Stimulated activated CD8-positive, alpha-beta memory T cell treated with anti-CD3 and anti-CD28 coated beads, Interleukin-15, amount 100 ng/mL, for 4 hours (primary cell): Measurements from ENCODE around the gene PDE12.

Experiments
- DNase-seq, 2 donors: peaks; one replicate each; pipeline ENCODE4 v3.0.0-alpha.2; 2020; ENCODE audit warnings: low read depth in 2 of 2

Gene PDE12

GRCh38 chr3:57555738-57556458, at the start of gene PDE12:
TSS of gene PDE12 (plus strand) at chr3:57556274. CDS start at chr3:57556380, 106 bp downstream.
- DNase-seq = peak; percentile 70

GRCh38 chr3:57512166-57512565, 43.9 kb upstream of the PDE12 start:
- DNase-seq = no peak

- DNase-seq = no peak
Observed at GRCh38 chr3:57518276-57518915, 37.7 kb upstream of the PDE12 start.

GRCh38 chr3:57530071-57530608, 25.9 kb upstream of the PDE12 start:
- DNase-seq = no peak

GRCh38 chr3:57538465-57538864, 17.6 kb upstream of the PDE12 start:
- no peak for DNase-seq

DNA sequence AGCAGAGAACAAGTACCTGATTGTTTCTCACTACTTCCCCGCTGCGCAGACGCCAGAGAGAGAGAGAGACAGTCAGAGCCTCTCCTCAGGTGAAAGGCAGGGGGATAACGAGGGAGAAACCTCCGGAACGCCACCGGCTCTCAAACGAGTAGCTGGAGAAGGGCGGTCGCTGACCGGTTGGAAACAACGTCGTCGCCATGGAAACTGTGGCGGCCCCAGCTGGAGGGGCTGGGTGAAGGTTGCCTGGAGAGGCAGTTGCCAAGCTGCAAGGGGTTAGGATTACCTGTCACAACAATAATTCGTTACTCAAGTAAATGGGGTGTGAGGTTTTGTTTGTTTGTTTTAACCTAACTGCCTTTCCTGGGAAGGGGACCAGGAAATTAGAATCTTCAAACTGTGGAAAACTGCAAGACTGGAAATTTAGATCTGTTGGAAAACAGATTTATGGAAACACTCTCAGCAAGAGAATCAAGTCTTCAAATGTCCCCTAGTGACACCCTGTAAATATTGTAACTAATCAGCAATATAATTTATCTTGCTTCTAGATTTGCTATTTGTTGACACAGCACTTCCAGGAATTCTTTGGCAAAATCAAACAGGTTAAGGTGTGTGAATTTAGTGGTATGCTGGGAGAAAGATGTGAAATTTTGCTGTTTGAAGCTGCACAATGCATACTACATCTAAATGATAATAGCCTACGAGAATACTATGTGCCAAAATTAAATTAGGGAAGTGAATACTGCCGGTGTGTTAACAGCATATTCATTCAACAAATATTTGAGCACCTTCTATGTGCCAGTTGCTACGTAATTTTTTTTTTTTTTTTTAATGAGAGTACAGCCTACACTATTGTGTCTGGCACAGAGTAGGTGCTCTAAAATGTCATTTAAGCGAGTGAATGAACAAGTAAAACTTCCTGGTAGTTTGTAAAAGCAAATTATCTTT, 11.6 kb upstream of the PDE12 start, which contains the start of gene DNAH12:
DNAH12 (minus strand) TSS at position 164 of the 945 bp plus-strand sequence. CDS start 1,474 bp downstream, outside the sequence.
- DNase-seq = no peak

GRCh38 chr3:57545636-57546268, 10.3 kb upstream of the PDE12 start:
- DNase-seq = no peak

- DNase-seq = no peak
Observed at GRCh38 chr3:57546616-57547015, 9.5 kb upstream of the PDE12 start.

DNA sequence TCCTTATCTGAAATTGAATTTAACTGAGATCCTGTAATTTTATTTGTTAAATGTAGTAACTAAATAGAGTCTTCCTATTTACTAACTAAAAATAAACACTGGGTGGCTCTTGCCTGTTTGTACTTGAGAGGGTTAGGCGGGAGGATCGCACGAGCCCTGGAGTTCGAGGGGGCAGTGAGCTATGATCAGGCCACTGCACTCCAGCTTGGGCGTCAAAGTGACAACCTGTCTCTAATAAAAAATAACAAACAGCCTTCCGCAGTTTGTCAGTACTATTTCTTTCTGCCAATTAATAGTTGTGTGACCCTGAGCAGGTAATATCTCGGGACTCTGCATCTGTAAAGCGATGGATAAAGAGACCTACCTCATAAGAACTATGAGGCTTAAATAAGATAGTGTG, 768 bp upstream of the PDE12 start:
- DNase-seq = no peak

GRCh38 chr3:57556459-57557084, 498 bp downstream of the PDE12 start:
- peak in 1 of 2 donors; percentile 2 for DNase-seq

GRCh38 chr3:57557085-57557537, 1.0 kb downstream of the PDE12 start:
- no peak for DNase-seq

DNA sequence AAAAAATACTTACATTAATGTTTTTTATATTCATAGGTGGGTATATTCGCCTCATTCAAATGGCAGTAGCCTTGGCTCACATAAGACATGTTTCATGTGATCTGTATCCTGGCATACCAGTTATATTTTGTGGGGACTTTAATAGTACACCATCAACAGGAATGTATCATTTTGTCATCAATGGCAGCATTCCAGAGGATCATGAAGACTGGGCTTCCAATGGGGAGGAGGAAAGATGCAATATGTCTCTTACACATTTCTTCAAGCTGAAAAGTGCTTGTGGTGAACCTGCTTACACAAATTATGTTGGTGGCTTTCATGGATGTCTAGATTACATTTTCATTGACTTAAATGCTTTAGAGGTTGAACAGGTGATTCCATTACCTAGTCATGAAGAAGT, 3.5 kb downstream of the PDE12 start:
- DNase-seq = no peak

GRCh38 chr3:57569859-57570450, 13.9 kb downstream of the PDE12 start:
- DNase-seq = no peak

- no peak for DNase-seq
Observed at GRCh38 chr3:57570878-57571277, 14.8 kb downstream of the PDE12 start.

GRCh38 chr3:57572096-57572495, 16.0 kb downstream of the PDE12 start:
- DNase-seq = no peak

DNA sequence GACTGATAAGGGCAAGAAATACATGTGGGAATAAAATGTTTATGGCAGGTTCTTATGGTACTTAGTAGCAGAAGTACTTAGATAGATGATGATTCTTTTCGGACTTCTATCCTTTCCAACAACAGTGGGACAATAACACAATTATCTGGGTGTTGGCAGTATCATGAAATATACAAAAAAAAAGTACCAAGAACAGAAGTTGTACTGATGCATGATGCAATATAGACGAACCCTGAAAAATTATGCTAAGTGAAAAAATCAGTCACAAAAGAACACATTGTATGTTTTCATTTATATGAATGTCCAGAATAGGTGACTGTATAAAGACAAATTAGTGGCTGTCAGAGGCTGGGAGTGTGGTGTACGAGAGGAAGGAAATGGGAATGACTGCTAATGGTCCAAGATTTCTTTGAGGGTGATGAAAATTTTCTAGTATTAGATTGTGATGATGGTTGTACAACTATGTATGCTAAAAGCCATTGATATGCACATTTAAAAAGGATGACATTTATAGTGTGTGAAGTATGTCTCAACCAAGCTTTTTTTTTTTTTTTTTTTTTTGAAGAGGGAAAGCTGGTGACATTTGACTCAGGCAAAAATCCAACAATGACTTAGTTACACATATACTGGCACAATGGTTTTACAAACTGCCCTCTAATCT, 20.0 kb downstream of the PDE12 start:
- DNase-seq = no peak

DNA sequence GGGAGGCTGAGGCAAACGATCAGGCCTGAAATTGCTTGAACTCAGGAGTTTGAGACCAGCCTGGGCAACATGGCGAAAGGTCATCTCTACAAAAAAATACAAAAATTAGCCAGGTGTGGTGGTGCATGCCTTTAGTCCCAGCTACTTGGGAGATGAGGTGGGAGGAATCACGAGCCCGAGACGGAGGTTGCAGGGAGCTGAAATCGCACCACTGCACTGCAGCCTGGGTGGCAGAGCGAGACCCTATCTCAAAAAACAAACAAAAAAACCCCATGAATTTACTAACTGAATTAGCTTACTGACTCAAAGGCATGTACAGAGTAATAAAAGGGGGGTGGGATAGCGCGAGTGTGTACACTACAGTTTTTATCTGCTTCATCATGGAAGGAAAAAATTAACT, 21.7 kb downstream of the PDE12 start:
- no peak for DNase-seq

DNA sequence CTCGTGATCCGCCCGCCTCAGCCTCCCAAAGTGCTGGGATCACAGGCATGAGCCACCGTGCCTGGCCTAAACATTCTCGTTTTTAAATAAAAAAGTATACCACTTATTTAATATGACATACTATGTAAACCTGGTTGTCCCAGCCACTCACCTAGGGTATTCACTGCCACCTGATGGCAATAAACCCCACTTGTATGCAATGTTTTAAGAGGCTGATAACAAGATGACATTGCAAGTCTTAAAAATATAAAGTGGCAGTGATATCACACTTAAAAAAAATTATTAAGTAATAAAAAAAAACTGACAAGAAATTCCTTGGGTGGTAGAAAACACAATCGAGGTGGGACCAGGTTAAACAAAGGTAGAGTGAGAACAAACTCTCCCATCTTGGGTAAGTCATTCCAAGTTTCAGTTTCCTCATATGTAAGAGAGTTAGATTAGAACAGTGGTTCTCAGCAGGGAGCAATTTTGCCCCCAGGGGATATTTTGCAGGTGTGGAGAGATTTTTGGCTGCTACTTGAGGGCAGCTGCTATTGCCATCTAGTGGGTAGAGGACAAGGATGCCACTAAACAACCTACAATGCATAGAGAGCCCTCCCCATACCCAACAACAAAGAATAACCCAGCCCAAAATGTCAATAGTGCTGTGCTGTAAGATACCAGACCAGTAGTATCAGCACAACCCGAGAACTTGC, 26.5 kb downstream of the PDE12 start:
- no peak for DNase-seq

GRCh38 chr3:57583544-57583943, 27.5 kb downstream of the PDE12 start:
- no peak for DNase-seq
